ENCODE results near the gene CDC5L. TPM values are rescaled to one million over a fixed set of nuclear protein-coding genes. Genes with fewer than 3 reads are reported as not detected.

CDC5L gene
- total and polyA plus RNA-seq, 2 experiments from 2014 or later = 27.0 to 32.5 TPM

GRCh38 chr6:44373051-44373450 lies 14.5 kb upstream of the CDC5L start:
- ATAC-seq (no peak), DNase-seq (ENCODE audit: low spot score) (no peak)
- Histone ChIP-seq H2AFZ (peak overlapping the region; percentile 45; the same call in 1 of the 2 replicates), H3F3A (replicated peaks; ENCODE audit: low read depth) (no peaks in the 10 kb centered on the region), H3K27me3 (ENCODE audit: insufficient read depth) (no peaks in the 10 kb centered on the region), H4K20me1 (replicated peaks; ENCODE audit: insufficient read depth) (no peaks in the 10 kb centered on the region), H3K4me3 (no peak overlapping the region), H3K4me2 (no peak overlapping the region), H3K27ac (ENCODE audit: low read depth) (no peak overlapping the region), H3K4me1 (ENCODE audit: insufficient read depth) (no peaks in the 10 kb centered on the region), H3K36me3 (ENCODE audit: insufficient read depth) (no peaks in the 10 kb centered on the region), H3K79me2 (replicated peaks; ENCODE audit: insufficient read depth) (no peaks in the 10 kb centered on the region), H3K9me2 (ENCODE audit: insufficient read depth) (no peaks in the 10 kb centered on the region)
- Mint-ChIP-seq H3K4me3 (no peak overlapping the region), H3K4me1 (no peaks in the 10 kb centered on the region), H3K9me3 (no peaks in the 10 kb centered on the region; the same call in 2 of the 3 replicates), H3K36me3 (ENCODE audit: low read depth) (no peaks in the 10 kb centered on the region), H3K27ac (no peak overlapping the region), H3K27me3 (ENCODE audit: insufficient read depth, low read depth, poor library complexity) (no peaks in the 10 kb centered on the region)
- TF ChIP-seq JUNB (IDR thresholded peaks at IDR 0.05; ENCODE audit: unreplicated experiment) (no peak), STAT1 (IDR thresholded peaks at IDR 0.05; ENCODE audit: unreplicated experiment) (no peak), ZNF331 (CRISPR knock-in tag; IDR thresholded peaks at IDR 0.05; ENCODE audit: low read depth) (no peak), POLR2AphosphoS5 (IDR thresholded peaks at IDR 0.05; ENCODE audit: low read depth) (no peak), NANOG (IDR thresholded peaks at IDR 0.05; ENCODE audit: borderline replicate concordance) (no peak), EZH2 (IDR thresholded peaks at IDR 0.05; ENCODE audit: low read depth, unreplicated experiment) (no peak), EZH2phosphoT487 (IDR thresholded peaks at IDR 0.05; ENCODE audit: unreplicated experiment) (no peak), CREB1 (CRISPR knock-in tag; IDR thresholded peaks at IDR 0.05; ENCODE audit: low read depth) (no peak), REST (IDR thresholded peaks at IDR 0.05; ENCODE audit: unreplicated experiment) (no peak), ZNF114 (CRISPR knock-in tag; IDR thresholded peaks at IDR 0.05) (no peak)
- TF ChIP-seq, protein P1, sequence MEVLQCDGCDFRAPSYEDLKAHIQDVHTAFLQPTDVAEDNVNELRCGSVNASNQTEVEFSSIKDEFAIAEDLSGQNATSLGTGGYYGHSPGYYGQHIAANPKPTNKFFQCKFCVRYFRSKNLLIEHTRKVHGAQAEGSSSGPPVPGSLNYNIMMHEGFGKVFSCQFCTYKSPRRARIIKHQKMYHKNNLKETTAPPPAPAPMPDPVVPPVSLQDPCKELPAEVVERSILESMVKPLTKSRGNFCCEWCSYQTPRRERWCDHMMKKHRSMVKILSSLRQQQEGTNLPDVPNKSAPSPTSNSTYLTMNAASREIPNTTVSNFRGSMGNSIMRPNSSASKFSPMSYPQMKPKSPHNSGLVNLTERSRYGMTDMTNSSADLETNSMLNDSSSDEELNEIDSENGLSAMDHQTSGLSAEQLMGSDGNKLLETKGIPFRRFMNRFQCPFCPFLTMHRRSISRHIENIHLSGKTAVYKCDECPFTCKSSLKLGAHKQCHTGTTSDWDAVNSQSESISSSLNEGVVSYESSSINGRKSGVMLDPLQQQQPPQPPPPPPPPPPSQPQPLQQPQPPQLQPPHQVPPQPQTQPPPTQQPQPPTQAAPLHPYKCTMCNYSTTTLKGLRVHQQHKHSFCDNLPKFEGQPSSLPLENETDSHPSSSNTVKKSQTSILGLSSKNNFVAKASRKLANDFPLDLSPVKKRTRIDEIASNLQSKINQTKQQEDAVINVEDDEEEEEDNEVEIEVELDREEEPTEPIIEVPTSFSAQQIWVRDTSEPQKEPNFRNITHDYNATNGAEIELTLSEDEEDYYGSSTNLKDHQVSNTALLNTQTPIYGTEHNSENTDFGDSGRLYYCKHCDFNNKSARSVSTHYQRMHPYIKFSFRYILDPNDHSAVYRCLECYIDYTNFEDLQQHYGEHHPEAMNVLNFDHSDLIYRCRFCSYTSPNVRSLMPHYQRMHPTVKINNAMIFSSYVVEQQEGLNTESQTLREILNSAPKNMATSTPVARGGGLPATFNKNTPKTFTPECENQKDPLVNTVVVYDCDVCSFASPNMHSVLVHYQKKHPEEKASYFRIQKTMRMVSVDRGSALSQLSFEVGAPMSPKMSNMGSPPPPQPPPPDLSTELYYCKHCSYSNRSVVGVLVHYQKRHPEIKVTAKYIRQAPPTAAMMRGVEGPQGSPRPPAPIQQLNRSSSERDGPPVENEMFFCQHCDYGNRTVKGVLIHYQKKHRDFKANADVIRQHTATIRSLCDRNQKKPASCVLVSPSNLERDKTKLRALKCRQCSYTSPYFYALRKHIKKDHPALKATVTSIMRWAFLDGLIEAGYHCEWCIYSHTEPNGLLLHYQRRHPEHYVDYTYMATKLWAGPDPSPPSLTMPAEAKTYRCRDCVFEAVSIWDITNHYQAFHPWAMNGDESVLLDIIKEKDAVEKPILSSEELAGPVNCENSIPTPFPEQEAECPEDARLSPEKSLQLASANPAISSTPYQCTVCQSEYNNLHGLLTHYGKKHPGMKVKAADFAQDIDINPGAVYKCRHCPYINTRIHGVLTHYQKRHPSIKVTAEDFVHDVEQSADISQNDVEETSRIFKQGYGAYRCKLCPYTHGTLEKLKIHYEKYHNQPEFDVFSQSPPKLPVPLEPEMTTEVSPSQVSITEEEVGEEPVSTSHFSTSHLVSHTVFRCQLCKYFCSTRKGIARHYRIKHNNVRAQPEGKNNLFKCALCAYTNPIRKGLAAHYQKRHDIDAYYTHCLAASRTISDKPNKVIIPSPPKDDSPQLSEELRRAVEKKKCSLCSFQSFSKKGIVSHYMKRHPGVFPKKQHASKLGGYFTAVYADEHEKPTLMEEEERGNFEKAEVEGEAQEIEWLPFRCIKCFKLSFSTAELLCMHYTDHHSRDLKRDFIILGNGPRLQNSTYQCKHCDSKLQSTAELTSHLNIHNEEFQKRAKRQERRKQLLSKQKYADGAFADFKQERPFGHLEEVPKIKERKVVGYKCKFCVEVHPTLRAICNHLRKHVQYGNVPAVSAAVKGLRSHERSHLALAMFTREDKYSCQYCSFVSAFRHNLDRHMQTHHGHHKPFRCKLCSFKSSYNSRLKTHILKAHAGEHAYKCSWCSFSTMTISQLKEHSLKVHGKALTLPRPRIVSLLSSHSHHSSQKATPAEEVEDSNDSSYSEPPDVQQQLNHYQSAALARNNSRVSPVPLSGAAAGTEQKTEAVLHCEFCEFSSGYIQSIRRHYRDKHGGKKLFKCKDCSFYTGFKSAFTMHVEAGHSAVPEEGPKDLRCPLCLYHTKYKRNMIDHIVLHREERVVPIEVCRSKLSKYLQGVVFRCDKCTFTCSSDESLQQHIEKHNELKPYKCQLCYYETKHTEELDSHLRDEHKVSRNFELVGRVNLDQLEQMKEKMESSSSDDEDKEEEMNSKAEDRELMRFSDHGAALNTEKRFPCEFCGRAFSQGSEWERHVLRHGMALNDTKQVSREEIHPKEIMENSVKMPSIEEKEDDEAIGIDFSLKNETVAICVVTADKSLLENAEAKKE (CRISPR knock-in tag; IDR thresholded peaks at IDR 0.05) = no peak
- TF ChIP-seq, protein P2, sequence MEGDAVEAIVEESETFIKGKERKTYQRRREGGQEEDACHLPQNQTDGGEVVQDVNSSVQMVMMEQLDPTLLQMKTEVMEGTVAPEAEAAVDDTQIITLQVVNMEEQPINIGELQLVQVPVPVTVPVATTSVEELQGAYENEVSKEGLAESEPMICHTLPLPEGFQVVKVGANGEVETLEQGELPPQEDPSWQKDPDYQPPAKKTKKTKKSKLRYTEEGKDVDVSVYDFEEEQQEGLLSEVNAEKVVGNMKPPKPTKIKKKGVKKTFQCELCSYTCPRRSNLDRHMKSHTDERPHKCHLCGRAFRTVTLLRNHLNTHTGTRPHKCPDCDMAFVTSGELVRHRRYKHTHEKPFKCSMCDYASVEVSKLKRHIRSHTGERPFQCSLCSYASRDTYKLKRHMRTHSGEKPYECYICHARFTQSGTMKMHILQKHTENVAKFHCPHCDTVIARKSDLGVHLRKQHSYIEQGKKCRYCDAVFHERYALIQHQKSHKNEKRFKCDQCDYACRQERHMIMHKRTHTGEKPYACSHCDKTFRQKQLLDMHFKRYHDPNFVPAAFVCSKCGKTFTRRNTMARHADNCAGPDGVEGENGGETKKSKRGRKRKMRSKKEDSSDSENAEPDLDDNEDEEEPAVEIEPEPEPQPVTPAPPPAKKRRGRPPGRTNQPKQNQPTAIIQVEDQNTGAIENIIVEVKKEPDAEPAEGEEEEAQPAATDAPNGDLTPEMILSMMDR (conservative IDR thresholded peaks at IDR 0.05; ENCODE audit: low read depth in 2 of 2) = no peak
- TF ChIP-seq, protein P3, sequence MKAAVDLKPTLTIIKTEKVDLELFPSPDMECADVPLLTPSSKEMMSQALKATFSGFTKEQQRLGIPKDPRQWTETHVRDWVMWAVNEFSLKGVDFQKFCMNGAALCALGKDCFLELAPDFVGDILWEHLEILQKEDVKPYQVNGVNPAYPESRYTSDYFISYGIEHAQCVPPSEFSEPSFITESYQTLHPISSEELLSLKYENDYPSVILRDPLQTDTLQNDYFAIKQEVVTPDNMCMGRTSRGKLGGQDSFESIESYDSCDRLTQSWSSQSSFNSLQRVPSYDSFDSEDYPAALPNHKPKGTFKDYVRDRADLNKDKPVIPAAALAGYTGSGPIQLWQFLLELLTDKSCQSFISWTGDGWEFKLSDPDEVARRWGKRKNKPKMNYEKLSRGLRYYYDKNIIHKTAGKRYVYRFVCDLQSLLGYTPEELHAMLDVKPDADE (IDR thresholded peaks at IDR 0.05) = no peak

Data from GM23338 (cell line).